Peyer's patch (tissue), 4 donors: ENCODE data around the gene DSN1.

ENCODE experiments used
- POLR2A ChIP-seq, 2 donors: fragments of 450-650 bp; IDR thresholded peaks; one replicate each; pipeline ENCODE4 v1.5.1; 2017; ENCODE audit warnings: antibody characterized with exemption in 2 of 2, mild to moderate bottlenecking in 2 of 2, moderate library complexity in 2 of 2
- TF ChIP-seq, protein P1 (sequence below), 6 experiments: fragments of 450-650 bp in 4 of 6; fragments of 200-600 bp in 2 of 6; sonication (generic) in 1 of 6; IDR thresholded peaks; one replicate each; pipeline ENCODE4 v1.5.1; 2017 to 2019; ENCODE audit warnings: antibody characterized with exemption in 6 of 6, mild to moderate bottlenecking in 3 of 6, moderate library complexity in 1 of 6

DNA sequence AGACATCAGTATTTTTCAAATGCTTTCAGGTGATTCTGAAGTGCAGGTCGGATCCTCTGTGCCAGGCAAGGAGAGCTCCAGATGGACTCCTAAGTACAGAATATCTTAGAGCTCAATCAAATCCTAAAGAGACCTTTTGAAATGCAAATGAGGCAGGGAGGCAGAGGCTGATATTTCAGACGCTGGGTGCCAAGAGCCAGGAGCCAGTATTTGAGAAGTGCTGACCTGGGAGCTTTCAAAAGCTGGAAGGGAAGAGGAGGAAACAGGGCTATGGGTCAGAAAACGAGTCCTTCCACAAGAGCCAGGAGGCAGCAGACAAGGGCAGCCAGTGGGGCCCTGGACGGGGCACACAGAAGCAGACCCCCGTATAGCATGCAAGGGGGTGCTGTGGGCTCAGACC, 46.1 kb upstream of the DSN1 start:
- TF ChIP-seq, protein P1, sequence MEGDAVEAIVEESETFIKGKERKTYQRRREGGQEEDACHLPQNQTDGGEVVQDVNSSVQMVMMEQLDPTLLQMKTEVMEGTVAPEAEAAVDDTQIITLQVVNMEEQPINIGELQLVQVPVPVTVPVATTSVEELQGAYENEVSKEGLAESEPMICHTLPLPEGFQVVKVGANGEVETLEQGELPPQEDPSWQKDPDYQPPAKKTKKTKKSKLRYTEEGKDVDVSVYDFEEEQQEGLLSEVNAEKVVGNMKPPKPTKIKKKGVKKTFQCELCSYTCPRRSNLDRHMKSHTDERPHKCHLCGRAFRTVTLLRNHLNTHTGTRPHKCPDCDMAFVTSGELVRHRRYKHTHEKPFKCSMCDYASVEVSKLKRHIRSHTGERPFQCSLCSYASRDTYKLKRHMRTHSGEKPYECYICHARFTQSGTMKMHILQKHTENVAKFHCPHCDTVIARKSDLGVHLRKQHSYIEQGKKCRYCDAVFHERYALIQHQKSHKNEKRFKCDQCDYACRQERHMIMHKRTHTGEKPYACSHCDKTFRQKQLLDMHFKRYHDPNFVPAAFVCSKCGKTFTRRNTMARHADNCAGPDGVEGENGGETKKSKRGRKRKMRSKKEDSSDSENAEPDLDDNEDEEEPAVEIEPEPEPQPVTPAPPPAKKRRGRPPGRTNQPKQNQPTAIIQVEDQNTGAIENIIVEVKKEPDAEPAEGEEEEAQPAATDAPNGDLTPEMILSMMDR (IDR thresholded peaks at IDR 0.05): no peak
- no peak for TF ChIP-seq POLR2A (IDR thresholded peaks at IDR 0.05)
